CD14-positive monocyte (primary cell): Measurements from ENCODE around the gene ARMH1. TPM values are rescaled to one million over a fixed set of nuclear protein-coding genes. Genes with fewer than 3 reads are reported as not detected.
"Not testable (repeated sequence)": the region's sequence is repeated elsewhere in the genome, so short reads cannot be mapped to it uniquely, and the experiment has no call there.

ENCODE experiments used
- DNase-seq, 3 donors: peaks; one replicate each; pipeline ENCODE4 v3.0.0-alpha.2; 2011 to 2022
- H2AFZ ChIP-seq: 2 replicates; pipeline ENCODE4 v1.6.0; 2012; ENCODE audit warnings: mild to moderate bottlenecking, low read depth, low read length, inconsistent platforms; ENCODE audit not compliant: insufficient read depth, poor library complexity, severe bottlenecking
- H3K27ac ChIP-seq, 2 donors: 1 replicate in 1 of 2; 2 replicates in 1 of 2; pipeline ENCODE4 v1.5.1; 2012 to 2013; ENCODE audit warnings: low read length in 2 of 2, control low read depth in 1 of 2, inconsistent platforms in 1 of 2, low read depth in 1 of 2, mild to moderate bottlenecking in 1 of 2
- H3K27me3 ChIP-seq, 2 donors: one replicate each; pipeline versions ENCODE4 v1.6.0 to v1.6.1; 2011 to 2013; ENCODE audit warnings: low read length in 2 of 2; ENCODE audit not compliant: control insufficient read depth in 2 of 2, insufficient read depth in 2 of 2
- H3K36me3 ChIP-seq, 2 donors: replicated peaks in 1 of 2; 1 replicate in 1 of 2; 2 replicates in 1 of 2; pipeline versions ENCODE4 v1.5.1 to v1.6.1; 2012 to 2013; ENCODE audit warnings: low read length in 2 of 2, control low read depth in 1 of 2, inconsistent platforms in 1 of 2, mild to moderate bottlenecking in 1 of 2; ENCODE audit not compliant: insufficient read depth in 2 of 2, control insufficient read depth in 1 of 2
- H3K4me1 ChIP-seq, 2 donors: 1 replicate in 1 of 2; 2 replicates in 1 of 2; pipeline versions ENCODE4 v1.5.1 to v1.6.1; 2012 to 2013; ENCODE audit warnings: low read length in 2 of 2, control low read depth in 1 of 2, inconsistent platforms in 1 of 2, mild to moderate bottlenecking in 1 of 2, moderate library complexity in 1 of 2; ENCODE audit not compliant: insufficient read depth in 2 of 2, control insufficient read depth in 1 of 2
- H3K4me2 ChIP-seq: replicated peaks from 2 replicates; pipeline ENCODE3; 2012; ENCODE audit warnings: low read length, moderate library complexity, mild to moderate bottlenecking; ENCODE audit not compliant: poor library complexity, severe bottlenecking; ENCODE audit errors: extremely low read depth
- H3K4me3 ChIP-seq, 3 experiments: fragments of 200-600 bp in 1 of 3; sonication (generic) in 1 of 3; replicated peaks in 1 of 3; 1 replicate in 2 of 3; 2 replicates in 1 of 3; pipeline ENCODE4 v1.5.1; 2011 to 2013; ENCODE audit warnings: low read length in 3 of 3, mild to moderate bottlenecking in 3 of 3, control low read depth in 2 of 3, low read depth in 2 of 3, inconsistent platforms in 1 of 3, moderate library complexity in 1 of 3
- H3K79me2 ChIP-seq: 2 replicates; pipeline ENCODE4 v1.6.0; 2012; ENCODE audit warnings: mild to moderate bottlenecking, control low read depth, inconsistent platforms, low read length, moderate library complexity; ENCODE audit not compliant: insufficient read depth
- H3K9ac ChIP-seq: 2 replicates; pipeline ENCODE4 v1.6.0; 2017; ENCODE audit warnings: low read length, mild to moderate bottlenecking; ENCODE audit not compliant: insufficient read depth, poor library complexity, severe bottlenecking
- H3K9me3 ChIP-seq, 2 donors: replicated peaks in 1 of 2; 1 replicate in 1 of 2; 2 replicates in 1 of 2; pipeline versions ENCODE4 v1.5.1 to v1.6.1; 2012 to 2013; ENCODE audit warnings: low read length in 2 of 2, control low read depth in 1 of 2; ENCODE audit not compliant: control insufficient read depth in 1 of 2, insufficient read depth in 1 of 2
- H4K20me1 ChIP-seq: 2 replicates; pipeline ENCODE4 v1.6.0; 2012; ENCODE audit warnings: mild to moderate bottlenecking, low read length, control low read depth, moderate library complexity; ENCODE audit not compliant: insufficient read depth
- H3K27ac Mint-ChIP-seq, 7 donors: one replicate each; pipeline ENCODE4 v1.8.0; 2020; ENCODE audit warnings: mild to moderate bottlenecking in 7 of 7, mixed read lengths in 7 of 7, moderate library complexity in 6 of 7, inconsistent platforms in 2 of 7
- H3K27me3 Mint-ChIP-seq, 3 donors: one replicate each; pipeline ENCODE4 v1.8.0; 2021 to 2022; ENCODE audit warnings: low read depth in 3 of 3, mild to moderate bottlenecking in 3 of 3, mixed read lengths in 3 of 3, moderate library complexity in 3 of 3, inconsistent platforms in 1 of 3
- H3K36me3 Mint-ChIP-seq, 2 donors: one replicate each; pipeline ENCODE4 v1.8.0; 2020; ENCODE audit warnings: mixed read lengths in 2 of 2, inconsistent platforms in 1 of 2, mild to moderate bottlenecking in 1 of 2
- H3K4me1 Mint-ChIP-seq: one replicate; pipeline ENCODE4 v1.8.0; 2020; ENCODE audit warnings: mild to moderate bottlenecking, mixed read lengths
- H3K4me3 Mint-ChIP-seq, 2 donors: one replicate each; pipeline ENCODE4 v1.8.0; 2020; ENCODE audit warnings: mild to moderate bottlenecking in 2 of 2, mixed read lengths in 2 of 2, moderate library complexity in 1 of 2
- H3K9me3 Mint-ChIP-seq, 7 donors: one replicate each; pipeline ENCODE4 v1.8.0; 2020 to 2022; ENCODE audit warnings: mixed read lengths in 7 of 7, mild to moderate bottlenecking in 6 of 7, moderate library complexity in 6 of 7, inconsistent platforms in 2 of 7
- CTCF ChIP-seq: fragments of 200-600 bp; IDR thresholded peaks from one replicate; pipeline ENCODE4 v1.8.0; 2022; ENCODE audit warnings: antibody characterized with exemption, mild to moderate bottlenecking
- WGBS: methylation state at CpG from one replicate; pipeline ENCODE4 v1.1.5; 2013; ENCODE audit warnings: missing lambda C conversion rate; ENCODE audit not compliant: insufficient coverage; 5-methylcytosine and 5-hydroxymethylcytosine counted together
- intact Hi-C, 2 donors: fragments of 100-400 bp; cut with micrococcal nuclease; formaldehyde crosslinking; loops; one replicate each; pipeline versions ENCODE4 v1.15.0 to v1.15.1; 2023
- polyA plus RNA-seq, 3 donors: library from polyadenylated mRNA; depleted of rRNA in 1 of 3; unstranded in 2 of 3; stranded (reverse) in 1 of 3; fragments of 300-500 nt in 2 of 3; fragments of >200 nt in 1 of 3; fragmentation: Illumina TruSeq in 2 of 3; gene quantifications; 1 replicate in 2 of 3; 2 replicates in 1 of 3; pipeline ENCODE4 v1.2.3, GENCODE V29; 2012 to 2021
- small RNA-seq: library from RNA; depleted of rRNA; stranded (forward); fragments of <200 nt; gene quantifications from one replicate; pipeline ENCODE3, GENCODE V24; 2012; ENCODE audit warnings: low read depth; ENCODE audit not compliant: insufficient read length

ARMH1 gene
- polyA plus RNA-seq, 3 donors, result 14.7 to 209 (median 15.8) TPM

GRCh38 chr1:44760876-44761275, 86.4 kb downstream of the ARMH1 start:
- H3K79me2 ChIP-seq, result no peaks in the 10 kb centered on the region
- no peak for DNase-seq
- no peak for TF ChIP-seq CTCF
- no peak overlapping the region for H2AFZ ChIP-seq
- H3K4me1 ChIP-seq, result no peaks in the 10 kb centered on the region
- H4K20me1 ChIP-seq, result no peaks in the 10 kb centered on the region
- H3K36me3 ChIP-seq, result peaks cover 64 to 89% of the 10 kb centered on the region in 2 donors
- intact Hi-C loops, result no loop called here
- Mint-ChIP-seq H3K27me3 (peaks cover 0 to 1% (median 0%) of the 10 kb centered on the region in 3 donors), H3K4me1 (no peaks in the 10 kb centered on the region), H3K36me3 (peaks cover 58 to 91% of the 10 kb centered on the region in 2 donors), H3K27ac (no peak overlapping the region), H3K4me3 (no peak overlapping the region), H3K9me3 (no peaks in the 10 kb centered on the region)
- WGBS, result 100% methylated on average over 2 of the region's 3 CpGs
- H3K27ac ChIP-seq, result no peak overlapping the region
- H3K9me3 ChIP-seq, result no peaks in the 10 kb centered on the region
- H3K27me3 ChIP-seq, result no peaks in the 10 kb centered on the region
- H3K4me2 ChIP-seq, result no peak overlapping the region
- no peak overlapping the region for H3K4me3 ChIP-seq
- H3K9ac ChIP-seq, result no peak overlapping the region

- Mint-ChIP-seq H3K27ac (peak overlapping the region in 2 of 7 donors; percentile 15 to 25), H3K36me3 (peaks cover 28 to 67% of the 10 kb centered on the region in 2 donors)
- peaks cover 34 to 68% of the 10 kb centered on the region in 2 donors for H3K36me3 ChIP-seq
- H3K4me3 Mint-ChIP-seq, H3K4me1 ChIP-seq, H3K27ac ChIP-seq, H3K79me2 ChIP-seq, H3K9me3 Mint-ChIP-seq, H3K9ac ChIP-seq, H3K4me3 ChIP-seq, intact Hi-C loops, H3K27me3 Mint-ChIP-seq, H3K9me3 ChIP-seq, H2AFZ ChIP-seq, H3K27me3 ChIP-seq, H4K20me1 ChIP-seq, H3K4me2 ChIP-seq, DNase-seq, H3K4me1 Mint-ChIP-seq: not testable (repeated sequence)
- 98% methylated on average over 5 of the region's 6 CpGs for WGBS
Observed at GRCh38 chr1:44766421-44766820, 91.9 kb downstream of the ARMH1 start.

Small RNAs within 50 kb of the gene (small RNA-seq; reads per million reads assigned to genes)
- gene RNU5D-1 (17.7 reads per million, percentile 86 among the genes with 10 or more reads in this experiment), gene RNU5F-1 (159 reads per million, percentile 97 among the genes with 10 or more reads in this experiment)

Other genes starting within 250 kb of the ARMH1 start
- gene TMEM53, start 233 bp upstream of the ARMH1 start, polyA plus RNA-seq, result 1 to 10 TPM; 4.8 to 8.8 (median 8.6) TPM
- not detected for gene RNU5D-1, start 56.5 kb downstream of the ARMH1 start, polyA plus RNA-seq
- gene KIF2C, start 65.1 kb downstream of the ARMH1 start, polyA plus RNA-seq, result under 1 TPM; 0.13 to 0.29 (median 0.24) TPM
- 1,000 to 10,000 TPM in 1 of 3 donors, 100 to 1,000 TPM in 2; 413 to 1,619 (median 419) TPM for gene RPS8, start 100.8 kb downstream of the ARMH1 start, polyA plus RNA-seq
- gene BEST4, start 113.5 kb downstream of the ARMH1 start, polyA plus RNA-seq, result under 1 TPM in 1 of 3 donors, not detected in 2; 0.19 TPM
- 100 to 1,000 TPM in 1 of 3 donors, 10 to 100 TPM in 2; 15.8 to 285 (median 28.1) TPM for gene PLK3, start 125.7 kb downstream of the ARMH1 start, polyA plus RNA-seq
- 1 to 10 TPM in 2 of 3 donors, under 1 TPM in 1; 0.91 to 2.8 (median 2.2) TPM for gene DYNLT4, start 132.6 kb downstream of the ARMH1 start, polyA plus RNA-seq
- 1 to 10 TPM in 1 of 3 donors, under 1 TPM in 2; 0.10 to 6.3 (median 0.73) TPM for gene BTBD19, start 133.8 kb downstream of the ARMH1 start, polyA plus RNA-seq
- under 1 TPM; 0.18 to 0.71 (median 0.22) TPM for gene PTCH2, start 168.5 kb downstream of the ARMH1 start, polyA plus RNA-seq